Skeletal muscle satellite cell (primary cell): ENCODE data around the gene ANTKMT.

Experiments used
- H3K27me3 ChIP-seq: 2 replicates; pipeline ENCODE4 v1.7.0; 2013; ENCODE audit warnings: low read length; ENCODE audit not compliant: control insufficient read depth, insufficient read depth
- H3K36me3 ChIP-seq: 2 replicates; pipeline ENCODE4 v1.7.0; 2013; ENCODE audit warnings: mild to moderate bottlenecking, control low read depth, low read length; ENCODE audit not compliant: insufficient read depth
- H3K4me1 ChIP-seq: 2 replicates; pipeline ENCODE4 v1.7.0; 2013; ENCODE audit warnings: low read length; ENCODE audit not compliant: control insufficient read depth, insufficient read depth
- H3K4me2 ChIP-seq: 2 replicates; pipeline ENCODE4 v1.7.0; 2013; ENCODE audit warnings: mild to moderate bottlenecking, low read length
- H3K4me3 ChIP-seq: 2 replicates; pipeline ENCODE4 v1.7.0; 2013; ENCODE audit warnings: low read length
- H3K9ac ChIP-seq: 2 replicates; pipeline ENCODE4 v1.7.0; 2013; ENCODE audit warnings: mild to moderate bottlenecking, low read depth, low read length, moderate library complexity
- H3K9me3 ChIP-seq: replicated peaks from 2 replicates; pipeline ENCODE4 v1.7.0; 2013; ENCODE audit warnings: mild to moderate bottlenecking, control low read depth, low read length

ANTKMT gene

GRCh38 chr16:722835-723633, 2.1 kb downstream of the ANTKMT start:
- Histone ChIP-seq H3K27me3 (no peaks in the 10 kb centered on the region), H3K9me3 (no peaks in the 10 kb centered on the region), H3K9ac (no peak overlapping the region), H3K4me2 (no peak overlapping the region), H3K4me3 (no peak overlapping the region), H3K36me3 (no peaks in the 10 kb centered on the region), H3K4me1 (peaks cover 31% of the 10 kb centered on the region)

DNA sequence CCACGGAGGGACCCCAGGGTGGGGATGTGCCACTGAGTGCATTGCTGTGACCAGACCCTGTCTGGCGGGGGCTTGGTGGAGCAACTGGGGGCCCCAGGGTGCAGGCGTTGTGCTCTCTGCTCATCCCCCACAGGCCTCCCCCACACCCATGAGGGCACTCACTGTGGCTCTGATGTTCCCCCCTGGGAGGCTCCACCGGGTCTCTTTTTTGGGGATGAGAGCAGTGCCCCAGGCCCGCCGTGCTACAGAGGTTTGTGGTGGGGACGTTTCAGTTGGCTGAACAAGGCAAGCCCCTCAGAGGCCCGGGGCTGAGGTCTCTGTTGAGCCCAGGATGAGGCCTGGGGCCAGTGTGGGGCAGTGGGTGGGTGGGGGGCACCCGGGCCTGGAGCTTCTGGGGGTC, 2.7 kb downstream of the ANTKMT start:
- Histone ChIP-seq H3K27me3 (no peaks in the 10 kb centered on the region), H3K4me2 (no peak overlapping the region), H3K4me1 (peaks cover 35% of the 10 kb centered on the region), H3K4me3 (no peak overlapping the region), H3K9me3 (no peaks in the 10 kb centered on the region), H3K36me3 (no peaks in the 10 kb centered on the region), H3K9ac (no peak overlapping the region)

- Histone ChIP-seq H3K27me3 (no peaks in the 10 kb centered on the region), H3K4me2 (no peak overlapping the region), H3K4me3 (no peak overlapping the region), H3K9ac (no peak overlapping the region), H3K36me3 (peaks cover under 1% of the 10 kb centered on the region), H3K4me1 (peaks cover 35% of the 10 kb centered on the region), H3K9me3 (no peaks in the 10 kb centered on the region)
Measured at GRCh38 chr16:724188-725040, 3.5 kb downstream of the ANTKMT start.

GRCh38 chr16:725041-725376, 4.1 kb downstream of the ANTKMT start:
- H3K4me3 ChIP-seq = no peak overlapping the region

GRCh38 chr16:725463-726187, 4.7 kb downstream of the ANTKMT start:
- H3K4me1 ChIP-seq = peaks cover 24% of the 10 kb centered on the region
- H3K9me3 ChIP-seq = no peaks in the 10 kb centered on the region
- H3K4me3 ChIP-seq = no peak overlapping the region
- H3K9ac ChIP-seq = no peak overlapping the region
- H3K4me2 ChIP-seq = no peak overlapping the region
- H3K27me3 ChIP-seq = no peaks in the 10 kb centered on the region
- H3K36me3 ChIP-seq = peaks cover 5% of the 10 kb centered on the region

More at GRCh38 chr16:725041-725376, 4.1 kb downstream of the ANTKMT start:
- Histone ChIP-seq H3K4me1 (peaks cover 29% of the 10 kb centered on the region), H3K9me3 (no peaks in the 10 kb centered on the region), H3K4me2 (no peak overlapping the region), H3K9ac (no peak overlapping the region), H3K27me3 (no peaks in the 10 kb centered on the region), H3K36me3 (peaks cover 5% of the 10 kb centered on the region)

GRCh38 chr16:726188-726437, 5.2 kb downstream of the ANTKMT start:
- Histone ChIP-seq H3K4me3 (no peak overlapping the region), H3K27me3 (no peaks in the 10 kb centered on the region), H3K9ac (no peak overlapping the region), H3K9me3 (no peaks in the 10 kb centered on the region), H3K4me1 (peaks cover 24% of the 10 kb centered on the region), H3K4me2 (peak overlapping the region; percentile 93), H3K36me3 (peaks cover 5% of the 10 kb centered on the region)

DNA sequence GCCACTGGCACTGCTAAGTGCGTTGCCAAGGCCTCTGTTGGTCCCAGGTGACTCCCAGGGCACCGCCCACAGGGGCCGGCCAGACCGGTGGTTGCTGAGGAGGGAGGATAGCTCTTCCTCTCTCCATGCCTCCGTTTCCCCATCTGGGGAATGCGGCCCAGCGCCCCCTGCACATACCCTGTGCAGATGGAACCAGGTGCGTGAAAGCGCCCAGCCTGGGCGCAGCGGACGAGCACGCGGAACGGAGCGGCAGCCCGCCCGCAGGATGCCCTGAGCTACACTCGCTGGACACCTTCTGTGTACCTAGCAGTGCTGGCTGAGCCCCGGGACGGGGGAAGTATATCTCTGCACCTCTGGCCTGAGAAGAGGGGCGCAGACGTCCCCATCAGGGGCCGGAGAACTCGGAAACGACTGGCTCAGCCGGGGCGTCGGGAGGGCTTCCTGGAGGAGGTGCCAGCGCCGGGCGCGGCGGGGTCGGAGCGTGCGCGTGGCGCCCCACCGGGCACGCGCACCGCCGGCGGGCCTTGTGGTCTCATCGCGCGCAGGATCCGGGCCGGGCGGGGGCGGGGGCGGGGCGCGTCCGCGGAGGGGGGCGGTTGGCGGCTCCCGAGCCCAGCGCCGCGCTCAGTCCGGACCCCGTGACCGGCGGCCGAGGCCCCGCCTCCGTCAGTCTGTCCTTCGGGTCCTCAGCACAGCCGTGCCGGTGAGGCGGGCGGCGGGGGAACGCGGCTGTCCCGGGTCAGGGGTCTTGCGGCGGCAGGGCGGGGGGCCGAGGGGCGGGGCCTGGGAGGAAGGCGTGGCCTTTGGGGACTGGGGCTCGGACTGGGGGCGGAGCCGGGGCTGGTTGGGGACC, 5.7 kb downstream of the ANTKMT start, which contains the start of the genes CCDC78 and HAGHL:
Gene CCDC78 (minus strand): TSS at position 6 of the 853 bp plus-strand sequence. CDS start 76 bp downstream, outside the sequence.
Gene HAGHL (plus strand): TSS at position 669 of the 853 bp plus-strand sequence. CDS start 404 bp downstream, outside the sequence.
- Histone ChIP-seq H3K9me3 (no peaks in the 10 kb centered on the region), H3K4me1 (peaks cover 19% of the 10 kb centered on the region), H3K4me3 (peak within 1 kb of the TSS; percentile 75), H3K36me3 (peaks cover 5% of the 10 kb centered on the region), H3K27me3 (no peaks in the 10 kb centered on the region), H3K4me2 (peak within 1 kb of the TSS; percentile 93), H3K9ac (peak within 1 kb of the TSS; percentile 67)

DNA sequence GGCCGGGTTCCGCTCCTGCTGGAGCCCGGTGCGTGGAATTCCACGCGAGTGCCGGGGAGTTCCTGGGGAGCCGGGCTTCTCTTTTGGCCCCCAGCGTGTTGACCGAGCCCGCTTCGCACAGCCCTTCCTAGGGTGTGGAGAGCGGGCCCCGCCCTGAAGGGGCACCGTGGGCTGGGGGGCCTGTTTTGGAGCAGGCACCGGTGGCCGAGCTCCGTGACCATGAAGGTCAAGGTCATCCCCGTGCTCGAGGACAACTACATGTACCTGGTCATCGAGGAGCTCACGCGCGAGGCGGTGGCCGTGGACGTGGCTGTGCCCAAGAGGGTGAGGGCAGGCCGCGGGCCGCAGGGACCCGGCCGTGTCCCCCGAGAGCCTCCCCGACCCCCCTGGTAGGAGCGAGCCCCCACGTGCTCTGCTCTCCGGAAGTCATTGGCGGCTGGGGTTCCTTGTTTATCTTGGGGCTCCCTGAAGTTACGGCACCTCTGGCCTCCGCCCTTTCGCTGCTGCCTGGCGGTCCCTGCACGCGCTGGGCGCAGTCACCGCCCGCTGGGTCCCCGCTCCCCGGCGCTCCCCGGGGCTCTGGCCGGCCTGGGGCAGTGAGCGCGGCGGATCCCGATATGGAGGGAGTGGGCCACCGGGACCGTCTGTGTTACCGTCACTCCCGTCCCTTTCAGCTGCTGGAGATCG, 6.5 kb downstream of the ANTKMT start:
- Histone ChIP-seq H3K4me1 (peaks cover 14% of the 10 kb centered on the region), H3K27me3 (no peaks in the 10 kb centered on the region), H3K4me2 (peak overlapping the region; percentile 93), H3K9ac (peak overlapping the region; percentile 67), H3K36me3 (peaks cover 5% of the 10 kb centered on the region), H3K9me3 (no peaks in the 10 kb centered on the region), H3K4me3 (peak overlapping the region; percentile 75)

GRCh38 chr16:728131-728889, 7.4 kb downstream of the ANTKMT start:
- Histone ChIP-seq H3K9me3 (no peaks in the 10 kb centered on the region), H3K27me3 (no peaks in the 10 kb centered on the region), H3K9ac (no peak overlapping the region), H3K36me3 (peaks cover 9% of the 10 kb centered on the region), H3K4me1 (peaks cover 14% of the 10 kb centered on the region), H3K4me3 (peak overlapping the region; percentile 75), H3K4me2 (peak overlapping the region; percentile 93)
